HG03442 (cell line): ENCODE measurements around the gene TAAR9.
A peak's percentile ranks its signal among the peaks of the same experiment; 100 is the strongest.

Source experiments
- ATAC-seq: cut with Tn5 transposase; IDR thresholded peaks from one replicate; pipeline ENCODE4 v1.9.1; 2021; ENCODE audit warnings: mild to moderate bottlenecking, moderate library complexity; ENCODE audit not compliant: unreplicated experiment

Gene TAAR9

GRCh38 chr6:132537977-132538376 is at the start of gene TAAR9:
TSS of gene TAAR9 (plus strand) at chr6:132538277. CDS start at chr6:132538290, 13 bp downstream.
- no peak for ATAC-seq

- ATAC-seq, result no peak
These were observed 48.7 kb upstream of the TAAR9 start for GRCh38 chr6:132489376-132489775.

GRCh38 chr6:132490024-132490423 is 48.1 kb upstream of the TAAR9 start:
- peak; percentile 35 for ATAC-seq

- ATAC-seq, result peak; percentile 36
These were observed 47.4 kb upstream of the TAAR9 start for GRCh38 chr6:132490478-132491204.

- ATAC-seq, result no peak
These were observed 46.8 kb upstream of the TAAR9 start for GRCh38 chr6:132491303-132491702.

- no peak for ATAC-seq
These were observed 46.2 kb upstream of the TAAR9 start for GRCh38 chr6:132491881-132492280.

GRCh38 chr6:132494954-132495353 is 43.1 kb upstream of the TAAR9 start:
- ATAC-seq, result peak; percentile 32

- ATAC-seq, result peak; percentile 44
These were observed 42.4 kb upstream of the TAAR9 start for GRCh38 chr6:132495604-132496079.

- no peak for ATAC-seq
These were observed 41.4 kb upstream of the TAAR9 start for GRCh38 chr6:132496519-132497180.

- ATAC-seq, result peak; percentile 44
These were observed 39.4 kb upstream of the TAAR9 start for GRCh38 chr6:132498638-132499037.

- no peak for ATAC-seq
These were observed 38.3 kb upstream of the TAAR9 start for GRCh38 chr6:132499757-132500156.

- ATAC-seq, result no peak
These were observed 33.3 kb upstream of the TAAR9 start for GRCh38 chr6:132504757-132505156.

- peak; percentile 52 for ATAC-seq
These were observed 32.9 kb upstream of the TAAR9 start for GRCh38 chr6:132505158-132505557.

GRCh38 chr6:132506461-132506860 is 31.6 kb upstream of the TAAR9 start:
- ATAC-seq, result no peak

- ATAC-seq, result no peak
These were observed 30.9 kb upstream of the TAAR9 start for GRCh38 chr6:132506869-132507808.

- ATAC-seq, result no peak
These were observed 26.8 kb upstream of the TAAR9 start for GRCh38 chr6:132511210-132511830.

- no peak for ATAC-seq
These were observed 26.3 kb upstream of the TAAR9 start for GRCh38 chr6:132511831-132512220.

- ATAC-seq, result no peak
These were observed 25.8 kb upstream of the TAAR9 start for GRCh38 chr6:132512342-132512637.

GRCh38 chr6:132512638-132513632 is 25.1 kb upstream of the TAAR9 start, which contains the start of gene STX7:
TSS of gene STX7 (minus strand) at chr6:132513116. CDS start at chr6:132503530, 9,586 bp downstream.
- peak; percentile 89 for ATAC-seq
